ENCODE data around the gene SLC28A1. TPM values are rescaled to one million over a fixed set of nuclear protein-coding genes. Genes with fewer than 3 reads are reported as not detected.

Gene SLC28A1
- total RNA-seq, 1 donor from 2014 or later = not detected

DNA sequence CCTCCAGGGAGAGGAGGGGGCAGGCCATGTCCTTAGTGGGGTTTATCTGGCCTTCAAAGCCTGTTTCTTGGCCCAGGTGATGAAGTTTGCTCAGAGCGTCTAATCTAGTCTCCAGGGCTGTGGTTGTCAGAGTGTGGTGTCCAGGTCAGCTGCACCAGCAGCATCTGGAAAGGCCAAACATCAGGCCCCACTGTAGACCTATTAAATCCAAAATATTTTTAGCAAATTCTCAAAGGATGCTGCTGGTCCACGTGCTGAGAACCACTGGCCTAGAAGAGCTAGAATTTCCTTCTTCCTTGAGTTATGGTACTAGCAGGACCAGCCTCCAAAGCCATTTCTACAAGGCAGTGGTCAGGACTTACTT lies 28.9 kb downstream of the SLC28A1 start:
- Mint-ChIP-seq H3K9me3 (ENCODE audit: unreplicated experiment) (no peaks in the 10 kb centered on the region), H3K4me3 (ENCODE audit: unreplicated experiment) (no peak overlapping the region), H3K27me3 (ENCODE audit: low read depth, unreplicated experiment) (peaks cover 4% of the 10 kb centered on the region), H3K4me1 (ENCODE audit: low read depth, unreplicated experiment) (peaks cover 29% of the 10 kb centered on the region), H3K36me3 (ENCODE audit: low read depth, unreplicated experiment) (peaks cover under 1% of the 10 kb centered on the region), H3K27ac (ENCODE audit: unreplicated experiment) (peak overlapping the region; percentile 100)
- DNase-seq (ENCODE audit: low read depth) (no peak), FAIRE-seq (no peak)
- H3K4me1 ChIP-seq (ENCODE audit: insufficient read depth, low read length) = peaks cover 45% of the 10 kb centered on the region
- no peaks in the 10 kb centered on the region for H3K9me3 ChIP-seq (ENCODE audit: insufficient read depth, low read depth, low read length)
- H3K9ac ChIP-seq (ENCODE audit: low read length) = peak overlapping the region; percentile 70
- no peaks in the 10 kb centered on the region for H3K79me2 ChIP-seq (ENCODE audit: insufficient read depth, low read length)
- H3K4me3 ChIP-seq (ENCODE audit: insufficient read depth, low read depth, low read length) = no peak overlapping the region
- H3K27me3 ChIP-seq (ENCODE audit: insufficient read depth, low read length) = no peaks in the 10 kb centered on the region
- peak overlapping the region; percentile 87 for H3K27ac ChIP-seq (ENCODE audit: low read depth, low read length)
- no peaks in the 10 kb centered on the region for H4K20me1 ChIP-seq (ENCODE audit: insufficient read depth, low read length)
- no peak for TF ChIP-seq EZH2 (IDR thresholded peaks at IDR 0.05; ENCODE audit: insufficient read depth, low read length)
- TF ChIP-seq, protein P1, sequence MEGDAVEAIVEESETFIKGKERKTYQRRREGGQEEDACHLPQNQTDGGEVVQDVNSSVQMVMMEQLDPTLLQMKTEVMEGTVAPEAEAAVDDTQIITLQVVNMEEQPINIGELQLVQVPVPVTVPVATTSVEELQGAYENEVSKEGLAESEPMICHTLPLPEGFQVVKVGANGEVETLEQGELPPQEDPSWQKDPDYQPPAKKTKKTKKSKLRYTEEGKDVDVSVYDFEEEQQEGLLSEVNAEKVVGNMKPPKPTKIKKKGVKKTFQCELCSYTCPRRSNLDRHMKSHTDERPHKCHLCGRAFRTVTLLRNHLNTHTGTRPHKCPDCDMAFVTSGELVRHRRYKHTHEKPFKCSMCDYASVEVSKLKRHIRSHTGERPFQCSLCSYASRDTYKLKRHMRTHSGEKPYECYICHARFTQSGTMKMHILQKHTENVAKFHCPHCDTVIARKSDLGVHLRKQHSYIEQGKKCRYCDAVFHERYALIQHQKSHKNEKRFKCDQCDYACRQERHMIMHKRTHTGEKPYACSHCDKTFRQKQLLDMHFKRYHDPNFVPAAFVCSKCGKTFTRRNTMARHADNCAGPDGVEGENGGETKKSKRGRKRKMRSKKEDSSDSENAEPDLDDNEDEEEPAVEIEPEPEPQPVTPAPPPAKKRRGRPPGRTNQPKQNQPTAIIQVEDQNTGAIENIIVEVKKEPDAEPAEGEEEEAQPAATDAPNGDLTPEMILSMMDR (IDR thresholded peaks at IDR 0.05; ENCODE audit: insufficient read depth, low read depth, low read length) = no peak
- H3K36me3 ChIP-seq (ENCODE audit: insufficient read depth, low read length) = no peaks in the 10 kb centered on the region
- no peak overlapping the region for H2AFZ ChIP-seq (ENCODE audit: low read depth, low read length)
- no peak overlapping the region for H3K4me2 ChIP-seq (ENCODE audit: low read length)

DNA sequence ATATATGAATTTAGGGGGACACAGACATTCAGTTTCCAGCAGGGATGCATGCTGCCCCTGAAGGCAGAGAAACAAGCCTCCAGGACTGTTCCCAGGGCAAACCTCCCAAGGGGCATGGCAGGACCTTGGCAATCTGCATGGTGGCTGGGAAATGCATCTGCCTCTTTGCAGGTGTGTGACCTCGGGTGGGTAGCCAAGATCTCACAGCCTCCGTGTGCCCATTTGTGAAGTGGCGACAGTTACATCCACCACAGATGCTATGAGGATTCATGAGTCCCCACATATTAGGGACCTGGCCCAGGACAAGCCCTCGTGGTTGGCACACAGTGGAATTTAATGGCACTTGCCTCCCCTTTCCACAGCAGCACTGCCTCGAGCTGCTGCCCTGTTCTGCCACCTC lies 29.9 kb downstream of the SLC28A1 start:
- Histone ChIP-seq H2AFZ (ENCODE audit: low read depth, low read length) (peak overlapping the region; percentile 72), H3K4me3 (ENCODE audit: insufficient read depth, low read depth, low read length) (no peak overlapping the region), H3K9ac (ENCODE audit: low read length) (peak overlapping the region; percentile 75), H3K27me3 (ENCODE audit: insufficient read depth, low read length) (no peaks in the 10 kb centered on the region), H3K27ac (ENCODE audit: low read depth, low read length) (peak overlapping the region; percentile 90), H3K4me1 (ENCODE audit: insufficient read depth, low read length) (peaks cover 45% of the 10 kb centered on the region), H4K20me1 (ENCODE audit: insufficient read depth, low read length) (no peaks in the 10 kb centered on the region), H3K36me3 (ENCODE audit: insufficient read depth, low read length) (no peaks in the 10 kb centered on the region), H3K4me2 (ENCODE audit: low read length) (peak overlapping the region; percentile 60), H3K9me3 (ENCODE audit: insufficient read depth, low read depth, low read length) (no peaks in the 10 kb centered on the region), H3K79me2 (ENCODE audit: insufficient read depth, low read length) (no peaks in the 10 kb centered on the region)
- FAIRE-seq (no peak), DNase-seq (ENCODE audit: low read depth) (no peak)
- H3K27me3 Mint-ChIP-seq (ENCODE audit: low read depth, unreplicated experiment) = peaks cover 9% of the 10 kb centered on the region
- no peak for TF ChIP-seq EZH2 (IDR thresholded peaks at IDR 0.05; ENCODE audit: insufficient read depth, low read length)
- TF ChIP-seq, protein P1 (IDR thresholded peaks at IDR 0.05; ENCODE audit: insufficient read depth, low read depth, low read length) = no peak
- H3K9me3 Mint-ChIP-seq (ENCODE audit: unreplicated experiment) = no peaks in the 10 kb centered on the region
- H3K36me3 Mint-ChIP-seq (ENCODE audit: low read depth, unreplicated experiment) = peaks cover 2% of the 10 kb centered on the region
- no peak overlapping the region for H3K4me3 Mint-ChIP-seq (ENCODE audit: unreplicated experiment)
- peak overlapping the region; percentile 97 for H3K27ac Mint-ChIP-seq (ENCODE audit: unreplicated experiment)
- peaks cover 29% of the 10 kb centered on the region for H3K4me1 Mint-ChIP-seq (ENCODE audit: low read depth, unreplicated experiment)

- Histone ChIP-seq H3K79me2 (ENCODE audit: insufficient read depth, low read length) (no peaks in the 10 kb centered on the region), H3K9me3 (ENCODE audit: insufficient read depth, low read depth, low read length) (no peaks in the 10 kb centered on the region), H3K27me3 (ENCODE audit: insufficient read depth, low read length) (no peaks in the 10 kb centered on the region), H3K4me1 (ENCODE audit: insufficient read depth, low read length) (peaks cover 45% of the 10 kb centered on the region), H3K4me3 (ENCODE audit: insufficient read depth, low read depth, low read length) (no peak overlapping the region), H4K20me1 (ENCODE audit: insufficient read depth, low read length) (no peaks in the 10 kb centered on the region), H3K9ac (ENCODE audit: low read length) (peak overlapping the region; percentile 75), H3K4me2 (ENCODE audit: low read length) (peak overlapping the region; percentile 60), H3K27ac (ENCODE audit: low read depth, low read length) (peak overlapping the region; percentile 90), H3K36me3 (ENCODE audit: insufficient read depth, low read length) (no peaks in the 10 kb centered on the region), H2AFZ (ENCODE audit: low read depth, low read length) (peak overlapping the region; percentile 72)
- FAIRE-seq = no peak
- Mint-ChIP-seq H3K27ac (ENCODE audit: unreplicated experiment) (peak overlapping the region; percentile 97), H3K27me3 (ENCODE audit: low read depth, unreplicated experiment) (peaks cover 10% of the 10 kb centered on the region), H3K36me3 (ENCODE audit: low read depth, unreplicated experiment) (peaks cover 2% of the 10 kb centered on the region), H3K4me3 (ENCODE audit: unreplicated experiment) (peak overlapping the region; percentile 52), H3K9me3 (ENCODE audit: unreplicated experiment) (no peaks in the 10 kb centered on the region), H3K4me1 (ENCODE audit: low read depth, unreplicated experiment) (peaks cover 29% of the 10 kb centered on the region)
- TF ChIP-seq, protein P1 (IDR thresholded peaks at IDR 0.05; ENCODE audit: insufficient read depth, low read depth, low read length) = no peak
- no peak for TF ChIP-seq EZH2 (IDR thresholded peaks at IDR 0.05; ENCODE audit: insufficient read depth, low read length)
- peak; percentile 96 for DNase-seq (ENCODE audit: low read depth)
Measured at GRCh38 chr15:84914909-84915605, 30.6 kb downstream of the SLC28A1 start.
